Lower leg skin (tissue), 4 donors: ENCODE results near the gene MRPS2. TPM values are rescaled to one million over a fixed set of nuclear protein-coding genes. Genes with fewer than 3 reads are reported as not detected.
A peak's percentile ranks its signal among the peaks of the same experiment; 100 is the strongest.

Experiments used
- DNase-seq, 2 donors: peaks; one replicate each; pipeline ENCODE4 v3.0.0-alpha.2; 2019; ENCODE audit warnings: low spot score in 2 of 2
- H3K4me3 ChIP-seq: fragments of 200-600 bp; sonication (generic); 2 replicates; pipeline ENCODE4 v1.5.1; 2017; ENCODE audit warnings: mild to moderate bottlenecking, low read depth; ENCODE audit not compliant: poor library complexity, severe bottlenecking
- POLR2A ChIP-seq, 2 donors: fragments of 450-650 bp; IDR thresholded peaks; one replicate each; pipeline ENCODE4 v1.6.1; 2016 to 2017; ENCODE audit warnings: antibody characterized with exemption in 2 of 2, mild to moderate bottlenecking in 1 of 2, moderate library complexity in 1 of 2
- WGBS, 2 donors: methylation state at CpG; one replicate each; pipeline ENCODE4 v1.1.5; 2018; 5-methylcytosine and 5-hydroxymethylcytosine counted together
- intact Hi-C: fragments of 100-400 bp; cut with DNase I; formaldehyde crosslinking; loops from one replicate; pipeline ENCODE4 v1.15.0; 2023; ENCODE audit warnings: low total_unique reads
- total RNA-seq, 4 donors: library from RNA; depleted of rRNA; stranded (reverse); fragments of >200 nt; gene quantifications; one replicate each; pipeline ENCODE4 v1.1.0, GENCODE V29; 2016
- TF ChIP-seq, protein P1 (sequence below), 3 donors: fragments of 450-650 bp; IDR thresholded peaks; one replicate each; pipeline ENCODE4 v1.5.1; 2016; ENCODE audit warnings: antibody characterized with exemption in 3 of 3, mild to moderate bottlenecking in 3 of 3, moderate library complexity in 2 of 3

MRPS2 gene
- total RNA-seq, 4 donors from 2014 or later: 41.3 to 61.6 (median 49.7) TPM

DNA sequence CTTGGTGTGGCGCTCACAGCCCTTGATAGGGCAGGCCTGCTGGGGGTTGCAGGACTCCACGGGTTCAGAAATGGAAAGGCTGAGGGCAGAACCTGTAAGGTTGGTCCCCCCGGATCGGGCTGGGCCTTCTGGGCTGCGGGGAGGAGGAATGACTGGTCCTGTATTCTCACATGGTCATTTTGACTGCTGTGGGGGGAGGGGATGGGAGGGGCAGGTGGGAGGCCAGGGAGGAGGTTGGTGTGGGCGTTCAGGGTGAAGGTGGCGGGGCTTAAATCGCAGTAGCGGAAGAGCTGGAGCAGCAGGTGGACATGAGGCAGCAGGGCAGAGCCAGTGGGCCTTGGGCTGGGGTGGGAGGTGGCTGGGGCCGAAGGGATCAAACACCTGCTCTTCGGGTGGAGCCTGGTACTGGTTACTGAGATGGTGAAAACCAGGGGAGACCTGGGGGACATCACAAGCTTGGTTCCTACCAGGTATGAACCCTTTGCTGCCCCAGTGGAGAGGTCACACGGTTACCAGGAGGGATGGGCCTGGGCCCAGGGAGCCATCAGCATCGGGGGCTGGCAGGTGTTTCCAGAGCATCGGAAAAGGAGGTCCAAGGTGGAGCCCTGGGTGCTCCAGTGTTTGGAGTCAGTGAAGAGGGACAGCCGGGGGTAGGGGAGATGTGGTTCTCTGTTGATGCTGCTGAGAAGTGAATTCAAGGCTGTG lies 1.8 kb downstream of the MRPS2 start:
- intact Hi-C loops: no loop called here
- 89 to 90% methylated on average over 15 of the region's 15 CpGs for WGBS, 2 donors
- H3K4me3 ChIP-seq: no peak overlapping the region
- TF ChIP-seq POLR2A (IDR thresholded peaks at IDR 0.05): no peak
- TF ChIP-seq, protein P1, sequence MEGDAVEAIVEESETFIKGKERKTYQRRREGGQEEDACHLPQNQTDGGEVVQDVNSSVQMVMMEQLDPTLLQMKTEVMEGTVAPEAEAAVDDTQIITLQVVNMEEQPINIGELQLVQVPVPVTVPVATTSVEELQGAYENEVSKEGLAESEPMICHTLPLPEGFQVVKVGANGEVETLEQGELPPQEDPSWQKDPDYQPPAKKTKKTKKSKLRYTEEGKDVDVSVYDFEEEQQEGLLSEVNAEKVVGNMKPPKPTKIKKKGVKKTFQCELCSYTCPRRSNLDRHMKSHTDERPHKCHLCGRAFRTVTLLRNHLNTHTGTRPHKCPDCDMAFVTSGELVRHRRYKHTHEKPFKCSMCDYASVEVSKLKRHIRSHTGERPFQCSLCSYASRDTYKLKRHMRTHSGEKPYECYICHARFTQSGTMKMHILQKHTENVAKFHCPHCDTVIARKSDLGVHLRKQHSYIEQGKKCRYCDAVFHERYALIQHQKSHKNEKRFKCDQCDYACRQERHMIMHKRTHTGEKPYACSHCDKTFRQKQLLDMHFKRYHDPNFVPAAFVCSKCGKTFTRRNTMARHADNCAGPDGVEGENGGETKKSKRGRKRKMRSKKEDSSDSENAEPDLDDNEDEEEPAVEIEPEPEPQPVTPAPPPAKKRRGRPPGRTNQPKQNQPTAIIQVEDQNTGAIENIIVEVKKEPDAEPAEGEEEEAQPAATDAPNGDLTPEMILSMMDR (IDR thresholded peaks at IDR 0.05): no peak
- DNase-seq: no peak

DNA sequence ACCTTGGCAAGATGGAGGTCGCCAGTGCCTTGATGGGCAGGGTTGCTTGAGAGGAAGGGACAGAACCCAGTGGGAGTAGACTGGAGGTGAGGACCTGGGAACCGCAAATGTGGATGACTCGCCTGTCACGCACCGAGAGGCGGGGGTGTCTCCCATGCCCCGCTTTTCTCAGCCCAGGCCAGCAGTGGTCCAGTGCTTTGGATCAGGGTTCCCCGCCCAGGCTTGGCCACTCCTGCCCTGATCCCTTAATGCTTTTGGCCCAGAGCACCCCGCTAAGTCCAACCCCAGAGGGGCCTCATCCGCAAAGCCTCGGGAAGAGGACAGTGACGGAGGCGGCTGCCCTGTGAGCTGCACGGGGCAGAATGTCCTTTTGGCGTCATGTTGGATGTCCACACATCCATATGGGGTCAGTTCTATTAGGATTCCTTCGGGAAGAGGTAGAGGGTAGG lies 2.4 kb downstream of the MRPS2 start:
- H3K4me3 ChIP-seq: no peak overlapping the region
- intact Hi-C loops: no loop called here
- 92 to 94% methylated on average over 16 of the region's 16 CpGs for WGBS, 2 donors
- TF ChIP-seq, protein P1 (IDR thresholded peaks at IDR 0.05): no peak
- no peak for DNase-seq

DNA sequence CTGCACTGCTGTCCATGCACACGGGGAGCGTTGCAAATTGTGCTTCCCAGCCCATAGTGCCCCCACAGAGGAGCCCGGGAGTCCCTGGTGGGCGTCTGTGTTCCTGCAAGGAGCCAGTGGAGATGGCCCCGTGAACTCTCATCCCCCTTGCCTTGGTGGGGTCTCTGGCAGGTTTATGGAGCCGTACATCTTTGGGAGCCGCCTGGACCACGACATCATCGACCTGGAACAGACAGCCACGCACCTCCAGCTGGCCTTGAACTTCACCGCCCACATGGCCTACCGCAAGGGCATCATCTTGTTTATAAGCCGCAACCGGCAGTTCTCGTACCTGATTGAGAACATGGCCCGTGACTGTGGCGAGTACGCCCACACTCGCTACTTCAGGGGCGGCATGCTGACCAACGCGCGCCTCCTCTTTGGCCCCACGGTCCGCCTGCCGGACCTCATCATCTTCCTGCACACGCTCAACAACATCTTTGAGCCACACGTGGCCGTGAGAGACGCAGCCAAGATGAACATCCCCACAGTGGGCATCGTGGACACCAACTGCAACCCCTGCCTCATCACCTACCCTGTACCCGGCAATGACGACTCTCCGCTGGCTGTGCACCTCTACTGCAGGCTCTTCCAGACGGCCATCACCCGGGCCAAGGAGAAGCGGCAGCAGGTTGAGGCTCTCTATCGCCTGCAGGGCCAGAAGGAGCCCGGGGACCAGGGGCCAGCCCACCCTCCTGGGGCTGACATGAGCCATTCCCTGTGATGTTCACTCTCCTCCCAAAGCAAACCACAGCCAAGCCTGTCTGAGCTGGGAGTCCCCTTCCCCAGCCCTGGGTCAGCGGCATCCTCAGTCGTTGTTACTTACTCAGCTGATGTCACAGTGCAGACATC lies 3.1 kb downstream of the MRPS2 start:
- intact Hi-C loops: no loop called here
- 89 to 90% methylated on average over 39 to 41 of the region's 41 CpGs for WGBS, 2 donors
- DNase-seq: no peak

DNA sequence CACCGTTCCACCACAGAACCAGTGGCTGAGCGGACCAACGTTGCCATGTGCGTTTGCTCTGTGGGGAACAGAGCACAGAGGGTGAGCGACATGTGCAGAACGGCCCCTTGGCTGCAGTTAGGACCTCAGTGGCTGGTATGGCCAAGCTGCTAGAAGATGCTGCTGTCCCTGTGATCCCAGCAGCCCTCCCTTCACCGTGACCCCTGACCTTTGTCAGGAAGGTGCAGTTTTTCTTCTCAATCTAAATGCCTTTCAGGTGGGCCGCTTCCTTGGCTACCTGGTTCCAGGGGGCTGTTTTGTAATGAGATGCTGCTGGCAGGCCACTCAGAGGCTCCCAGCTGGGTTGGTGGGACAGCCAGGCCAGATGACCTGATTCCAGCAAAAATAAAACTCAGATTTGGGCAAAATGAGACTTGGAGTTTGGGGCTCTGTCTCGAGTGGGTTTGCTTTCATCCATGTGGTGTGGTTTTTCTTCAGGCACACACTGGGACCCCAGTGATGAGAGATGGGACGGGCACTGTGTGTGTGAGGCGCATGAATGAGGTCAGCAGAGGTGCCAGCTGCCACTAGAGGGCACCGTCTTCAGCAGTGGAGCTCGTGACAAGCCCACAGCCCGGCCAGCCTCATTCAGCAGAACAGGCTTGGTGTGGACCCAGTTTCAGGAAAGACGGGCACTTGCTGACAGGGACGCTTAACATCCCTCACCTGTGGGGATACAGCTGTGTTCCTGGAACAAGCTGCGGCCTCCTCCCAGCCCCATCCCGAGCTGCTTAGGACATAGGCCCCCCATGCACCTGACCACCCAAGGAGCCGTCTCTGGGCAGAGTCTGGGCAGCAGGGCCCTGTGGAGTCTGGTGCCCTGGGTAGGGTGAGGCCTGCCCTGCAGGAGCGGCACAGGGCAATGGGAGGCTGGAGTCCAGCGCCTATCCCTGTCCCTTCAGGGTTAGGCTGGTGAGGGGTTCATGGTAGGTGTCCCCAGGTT lies 4.1 kb downstream of the MRPS2 start:
- intact Hi-C loops: no loop called here
- peak in 1 of 2 donors; percentile 29 for DNase-seq
- 56 to 66% methylated on average over 16 to 20 of the region's 21 CpGs for WGBS, 2 donors
- no peak overlapping the region for H3K4me3 ChIP-seq
- TF ChIP-seq, protein P1 (IDR thresholded peaks at IDR 0.05): peak in 1 of 3 donors; percentile 27
- TF ChIP-seq POLR2A (IDR thresholded peaks at IDR 0.05): no peak

More for the DNA sequence above, 3.1 kb downstream of the MRPS2 start:
- no peak overlapping the region for H3K4me3 ChIP-seq
- no peak for TF ChIP-seq POLR2A (IDR thresholded peaks at IDR 0.05)
- TF ChIP-seq, protein P1 (IDR thresholded peaks at IDR 0.05): no peak

DNA sequence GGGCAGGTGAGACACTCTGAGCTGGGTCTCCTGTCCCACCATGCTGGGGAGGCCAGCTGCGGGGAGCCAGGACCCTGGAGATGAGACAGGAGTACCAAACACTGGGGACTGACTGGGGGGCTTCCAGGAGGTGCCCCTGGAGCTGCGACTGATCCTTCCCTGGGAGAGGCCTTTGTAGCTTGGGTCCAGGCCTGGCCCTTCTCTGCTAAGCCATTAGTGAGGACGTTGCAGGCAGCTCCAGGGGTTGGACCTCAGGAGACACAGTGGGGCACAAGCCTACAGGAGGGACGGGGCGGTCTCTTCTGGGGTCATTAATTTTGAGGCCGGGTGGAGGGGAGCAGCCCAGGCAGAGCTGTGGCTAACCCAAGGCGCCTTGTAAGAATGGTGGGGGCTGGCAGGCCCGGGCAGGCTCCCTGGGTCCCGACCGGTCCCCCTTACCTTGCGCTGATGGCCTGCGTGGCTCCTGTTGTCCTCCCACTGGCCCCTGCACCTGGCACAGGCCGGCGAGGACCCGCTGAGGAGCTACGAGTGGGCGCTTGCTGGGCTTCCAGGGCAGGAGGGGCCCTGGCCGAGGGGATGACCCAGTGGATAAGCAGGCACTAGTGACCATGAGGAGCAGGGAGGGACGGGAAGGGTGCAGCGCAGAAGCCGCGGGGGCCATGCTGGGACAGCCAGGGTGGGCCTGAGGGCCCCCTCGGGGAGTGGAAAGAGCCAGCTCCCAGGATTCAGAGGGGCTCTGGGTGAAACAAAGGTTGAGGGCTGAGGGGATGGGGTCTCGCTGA lies 5.1 kb downstream of the MRPS2 start:
- no peak for TF ChIP-seq POLR2A (IDR thresholded peaks at IDR 0.05)
- TF ChIP-seq, protein P1 (IDR thresholded peaks at IDR 0.05): no peak
- WGBS, 2 donors: 82 to 88% methylated on average over 21 of the region's 24 CpGs
- intact Hi-C loops: no loop called here
- DNase-seq: no peak
- H3K4me3 ChIP-seq: no peak overlapping the region
